Endothelial cell of umbilical vein (primary cell): ENCODE data around the gene CYP8B1. TPM values are rescaled to one million over a fixed set of nuclear protein-coding genes. Genes with fewer than 3 reads are reported as not detected.
"Not testable (repeated sequence)": the region's sequence is repeated elsewhere in the genome, so short reads cannot be mapped to it uniquely, and the experiment has no call there.

Source experiments
- BruUV-seq: library from RNA; stranded (reverse); fragments of 400-500 nt; replicated peaks from 2 replicates; lab custom pipeline; 2021; lab: Mats Ljungman, UMichigan
- CTCF ChIA-PET: fragments of 300-600, 350-600 bp; sonication (Branson Sonifier 250); formaldehyde crosslinking; loops from one replicate; lab custom pipeline; 2021; ENCODE audit warnings: antibody characterized with exemption, inconsistent platforms; lab: Charles Lee
- POLR2A ChIA-PET: fragments of 300-600, 350-600 bp; sonication (Branson Sonifier 250); formaldehyde crosslinking; loops from one replicate; lab custom pipeline; 2021; ENCODE audit warnings: antibody characterized with exemption, inconsistent platforms; lab: Charles Lee
- DNase-seq: peaks from one replicate; pipeline ENCODE4 v3.0.0-alpha.2; 2011; ENCODE audit warnings: low read depth, low spot score
- FAIRE-seq: peaks from 2 replicates; lab custom pipeline; 2011; peaks lifted over from hg19 to GRCh38; lab: Jason Lieb, UNC
- H2AFZ ChIP-seq: 2 replicates; pipeline ENCODE4 v1.6.0; 2012; ENCODE audit warnings: low read depth, low read length, control low read depth, inconsistent platforms
- H3K27ac ChIP-seq: 2 replicates; pipeline ENCODE4 v1.5.1; 2011; ENCODE audit warnings: low read depth, mild to moderate bottlenecking, control low read depth, low read length, moderate library complexity; ENCODE audit not compliant: insufficient read depth
- H3K27me3 ChIP-seq, 2 experiments: 2 replicates each; pipeline versions ENCODE4 v1.6.0 to v1.6.1; 2011; ENCODE audit warnings: low read length in 2 of 2, mixed read lengths in 1 of 2; ENCODE audit not compliant: control insufficient read depth in 2 of 2, insufficient read depth in 2 of 2
- H3K36me3 ChIP-seq, 2 experiments: 2 replicates in 1 of 2; 3 replicates in 1 of 2; pipeline ENCODE4 v1.5.1; 2011; ENCODE audit warnings: low read length in 2 of 2, mild to moderate bottlenecking in 1 of 2, moderate library complexity in 1 of 2; ENCODE audit not compliant: control insufficient read depth in 2 of 2, insufficient read depth in 2 of 2; ENCODE audit errors: extremely low read depth in 1 of 2
- H3K4me1 ChIP-seq: 3 replicates; pipeline ENCODE4 v1.5.1; 2011; ENCODE audit warnings: mild to moderate bottlenecking, low read length; ENCODE audit not compliant: control insufficient read depth, insufficient read depth; ENCODE audit errors: extremely low read depth
- H3K4me2 ChIP-seq: 2 replicates; pipeline ENCODE4 v1.6.1; 2011; ENCODE audit warnings: low read length, control low read depth, mixed read lengths; ENCODE audit not compliant: insufficient read depth
- H3K4me3 ChIP-seq, 3 experiments: fragments of 200-600 bp in 1 of 3; sonication (generic), shearing (Covaris generic) in 1 of 3; replicated peaks in 1 of 3; 2 replicates each; pipeline ENCODE4 v1.5.1; 2011 to 2016; ENCODE audit warnings: control low read depth in 3 of 3, low read length in 3 of 3, mild to moderate bottlenecking in 2 of 3, inconsistent platforms in 1 of 3, low read depth in 1 of 3, moderate library complexity in 1 of 3; ENCODE audit not compliant: insufficient read depth in 1 of 3
- H3K79me2 ChIP-seq: 2 replicates; pipeline ENCODE4 v1.6.0; 2012; ENCODE audit warnings: low read length, inconsistent platforms; ENCODE audit not compliant: control insufficient read depth, insufficient read depth
- H3K9ac ChIP-seq: replicated peaks from 2 replicates; pipeline ENCODE3; 2011; ENCODE audit warnings: low read length, control low read depth; ENCODE audit not compliant: insufficient read depth; ENCODE audit errors: extremely low read depth
- H3K9me1 ChIP-seq: replicated peaks from 3 replicates; pipeline ENCODE4 v1.6.0; 2011; ENCODE audit warnings: mild to moderate bottlenecking, low read length; ENCODE audit not compliant: control insufficient read depth, insufficient read depth; ENCODE audit errors: extremely low read depth
- H3K9me3 ChIP-seq: replicated peaks from 2 replicates; pipeline ENCODE4 v1.5.1; 2012; ENCODE audit warnings: low read length, inconsistent platforms; ENCODE audit not compliant: control insufficient read depth, insufficient read depth
- H4K20me1 ChIP-seq: replicated peaks from 2 replicates; pipeline ENCODE3; 2011; ENCODE audit warnings: mild to moderate bottlenecking, low read length; ENCODE audit not compliant: control insufficient read depth, insufficient read depth; ENCODE audit errors: extremely low read depth
- EZH2 ChIP-seq: IDR thresholded peaks from 2 replicates; pipeline ENCODE4 v1.6.1; 2012; ENCODE audit warnings: borderline replicate concordance, low read depth, mild to moderate bottlenecking, moderate library complexity, low read length, inconsistent platforms; ENCODE audit not compliant: severe bottlenecking
- FOS ChIP-seq: IDR thresholded peaks from 2 replicates; pipeline ENCODE4 v1.6.1; 2011; ENCODE audit warnings: mild to moderate bottlenecking, low read length, moderate library complexity, borderline replicate concordance; ENCODE audit not compliant: insufficient read depth
- GATA2 ChIP-seq: IDR thresholded peaks from 2 replicates; pipeline ENCODE4 v1.7.0; 2011; ENCODE audit warnings: low read depth, mild to moderate bottlenecking, moderate library complexity, mixed read lengths, low read length; ENCODE audit not compliant: insufficient read length, insufficient read depth
- JUN ChIP-seq: IDR thresholded peaks from 2 replicates; pipeline ENCODE4 v1.6.1; 2011; ENCODE audit warnings: borderline replicate concordance, low read depth; ENCODE audit not compliant: insufficient read length, insufficient read depth
- MYC ChIP-seq: IDR thresholded peaks from one replicate; pipeline ENCODE4 v1.6.1; 2011; ENCODE audit warnings: mild to moderate bottlenecking, low read depth, low read length
- POLR2A ChIP-seq: IDR thresholded peaks from 2 replicates; pipeline ENCODE4 v1.6.1; 2012; ENCODE audit warnings: low read depth, mild to moderate bottlenecking, control low read depth, low read length
- POLR2AphosphoS5 ChIP-seq: IDR thresholded peaks from 2 replicates; pipeline ENCODE4 v1.6.1; 2012; ENCODE audit warnings: low read depth, mild to moderate bottlenecking, control low read depth, low read length, moderate library complexity; ENCODE audit not compliant: insufficient read depth
- dilution Hi-C: fragments of 300-500 bp; cut with MboI; formaldehyde crosslinking; loops from one replicate; pipeline ENCODE4 v1.15.0; 2019; ENCODE audit warnings: low sequenced_read_pairs; ENCODE audit not compliant: extremely low pct_ligation_motif_present
- intact Hi-C: fragments of 100-400 bp; cut with micrococcal nuclease; formaldehyde crosslinking; loops from one replicate; pipeline ENCODE4 v1.10.0; 2022
- polyA plus RNA-seq, 4 experiments: library from polyadenylated mRNA; depleted of rRNA in 3 of 4; stranded (reverse) in 3 of 4; unstranded in 1 of 4; fragments of >200 nt; gene quantifications; 2 replicates each; pipeline versions ENCODE4 v1.2.1 to v1.2.3, GENCODE V29; 2011 to 2012; ENCODE audit warnings: missing spikeins in 1 of 4
- total RNA-seq: library from RNA; stranded (reverse); gene quantifications from 2 replicates; pipeline ENCODE4 v1.2.3, GENCODE V29; 2021
- TF ChIP-seq, protein P1 (sequence below), 2 donors: IDR thresholded peaks; 1 replicate in 1 of 2; 2 replicates in 1 of 2; pipeline ENCODE4 v1.5.1; 2011; ENCODE audit warnings: low read length in 2 of 2, mild to moderate bottlenecking in 2 of 2, moderate library complexity in 2 of 2, control low read depth in 1 of 2, inconsistent platforms in 1 of 2, low read depth in 1 of 2; ENCODE audit not compliant: insufficient read depth in 1 of 2; ENCODE audit errors: extremely low read depth in 1 of 2
- TF ChIP-seq, protein P2 (sequence below): IDR thresholded peaks from 2 replicates; pipeline ENCODE4 v1.6.1; 2011; ENCODE audit not compliant: insufficient read depth, insufficient read length

Gene CYP8B1
- total and polyA plus RNA-seq, 2 donors (not counting 3 experiments of a cell fraction or from before 2014, with no cell fraction given) = not detected

DNA sequence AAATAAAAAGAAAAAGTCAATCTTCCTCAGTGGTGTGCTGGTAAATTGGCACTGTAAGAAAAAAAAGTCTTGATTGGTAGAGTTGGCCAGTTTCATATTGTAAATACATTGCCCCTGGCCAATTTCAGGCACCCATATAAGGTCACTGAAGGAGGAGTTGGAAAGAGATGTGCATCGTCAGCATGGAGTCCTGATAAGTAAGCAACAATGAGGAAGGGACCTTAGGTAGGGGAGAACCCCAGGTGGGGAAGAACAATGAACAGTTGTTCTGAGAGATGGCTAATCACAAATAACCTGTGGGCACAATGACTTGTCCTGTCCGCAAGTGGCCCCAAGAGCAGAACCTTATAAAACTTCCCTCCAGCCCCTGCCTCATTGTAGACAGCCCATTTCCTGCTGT is 8.6 kb upstream of the CYP8B1 start:
- ChIA-PET POLR2A (no interaction called here), CTCF (no interaction called here)
- FAIRE-seq = no peak
- no peak overlapping the region for H3K4me3 ChIP-seq
- TF ChIP-seq, protein P1, sequence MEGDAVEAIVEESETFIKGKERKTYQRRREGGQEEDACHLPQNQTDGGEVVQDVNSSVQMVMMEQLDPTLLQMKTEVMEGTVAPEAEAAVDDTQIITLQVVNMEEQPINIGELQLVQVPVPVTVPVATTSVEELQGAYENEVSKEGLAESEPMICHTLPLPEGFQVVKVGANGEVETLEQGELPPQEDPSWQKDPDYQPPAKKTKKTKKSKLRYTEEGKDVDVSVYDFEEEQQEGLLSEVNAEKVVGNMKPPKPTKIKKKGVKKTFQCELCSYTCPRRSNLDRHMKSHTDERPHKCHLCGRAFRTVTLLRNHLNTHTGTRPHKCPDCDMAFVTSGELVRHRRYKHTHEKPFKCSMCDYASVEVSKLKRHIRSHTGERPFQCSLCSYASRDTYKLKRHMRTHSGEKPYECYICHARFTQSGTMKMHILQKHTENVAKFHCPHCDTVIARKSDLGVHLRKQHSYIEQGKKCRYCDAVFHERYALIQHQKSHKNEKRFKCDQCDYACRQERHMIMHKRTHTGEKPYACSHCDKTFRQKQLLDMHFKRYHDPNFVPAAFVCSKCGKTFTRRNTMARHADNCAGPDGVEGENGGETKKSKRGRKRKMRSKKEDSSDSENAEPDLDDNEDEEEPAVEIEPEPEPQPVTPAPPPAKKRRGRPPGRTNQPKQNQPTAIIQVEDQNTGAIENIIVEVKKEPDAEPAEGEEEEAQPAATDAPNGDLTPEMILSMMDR (IDR thresholded peaks at IDR 0.05; ENCODE audit: extremely low read depth in 1 of 2, insufficient read depth in 1 of 2, low read depth in 1 of 2, low read length in 2 of 2) = no peak
- TF ChIP-seq, protein P2, sequence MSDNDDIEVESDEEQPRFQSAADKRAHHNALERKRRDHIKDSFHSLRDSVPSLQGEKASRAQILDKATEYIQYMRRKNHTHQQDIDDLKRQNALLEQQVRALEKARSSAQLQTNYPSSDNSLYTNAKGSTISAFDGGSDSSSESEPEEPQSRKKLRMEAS = no peak
- TF ChIP-seq POLR2A = no peak
- no peak for TF ChIP-seq POLR2AphosphoS5
- no peak for TF ChIP-seq MYC
- TF ChIP-seq EZH2 = no peak
- TF ChIP-seq GATA2 = no peak
- TF ChIP-seq FOS = no peak
- no peak for TF ChIP-seq JUN
- peaks cover 9 to 11% of the 10 kb centered on the region in 2 experiments for H3K27me3 ChIP-seq
- no peak overlapping the region for H3K9ac ChIP-seq
- no peak overlapping the region for H3K4me2 ChIP-seq
- H3K9me1 ChIP-seq = no peaks in the 10 kb centered on the region
- BruUV-seq = no TSS peak
- H3K36me3 ChIP-seq = no peaks in the 10 kb centered on the region
- dilution Hi-C loops (no loop called here), intact Hi-C loops (no loop called here)
- H3K27ac ChIP-seq = no peak overlapping the region
- DNase-seq = no peak
- no peaks in the 10 kb centered on the region for H4K20me1 ChIP-seq
- no peak overlapping the region for H2AFZ ChIP-seq
- no peaks in the 10 kb centered on the region for H3K79me2 ChIP-seq
- no peaks in the 10 kb centered on the region for H3K9me3 ChIP-seq
- H3K4me1 ChIP-seq = peaks cover 7% of the 10 kb centered on the region

DNA sequence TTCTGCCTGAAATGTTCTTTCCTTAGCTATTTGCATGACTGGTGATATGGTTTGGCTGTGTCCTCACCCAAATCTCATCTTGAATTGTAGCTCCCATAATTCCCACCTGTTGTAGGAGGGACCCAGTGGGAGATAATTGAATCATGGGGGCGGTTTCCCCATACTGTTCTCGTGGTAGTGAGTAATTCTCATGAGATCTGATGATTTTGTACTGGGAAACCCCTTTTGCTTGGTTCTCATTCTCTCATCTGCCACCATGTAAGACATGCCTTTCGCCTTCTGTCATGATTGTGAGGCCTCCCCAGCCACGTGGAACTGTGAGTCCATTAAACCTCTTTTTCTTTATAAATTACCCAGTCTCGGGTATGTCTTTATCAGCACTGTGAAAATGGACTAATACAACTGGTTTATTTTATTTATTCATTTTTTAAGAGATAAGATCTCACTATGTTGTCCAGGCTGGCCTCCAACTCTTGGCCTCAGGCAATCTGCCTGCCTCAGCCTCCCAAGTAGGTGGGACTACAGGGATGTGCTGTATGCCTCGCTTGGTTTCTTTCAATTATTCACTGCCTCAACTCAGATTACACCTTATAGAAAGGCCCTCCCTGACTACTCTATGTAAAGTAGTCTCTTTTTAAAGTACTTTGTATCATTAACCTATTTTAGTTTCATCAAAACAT is 7.7 kb upstream of the CYP8B1 start:
- H3K9me3 ChIP-seq, BruUV-seq, POLR2A ChIA-PET, H4K20me1 ChIP-seq, H3K4me2 ChIP-seq, H3K4me3 ChIP-seq, H3K27ac ChIP-seq, dilution Hi-C loops, DNase-seq, H3K9ac ChIP-seq, H3K4me1 ChIP-seq, H3K9me1 ChIP-seq, intact Hi-C loops, H3K36me3 ChIP-seq, H2AFZ ChIP-seq, FAIRE-seq, H3K79me2 ChIP-seq: not testable (repeated sequence)
- H3K27me3 ChIP-seq = peaks cover 11 to 12% of the 10 kb centered on the region in 2 experiments
- CTCF ChIA-PET = interaction anchor here (1.5 kb wide), 1 partner anchor 1315 kb away, joined by 3 read pairs; no protein-coding TSS in a partner anchor
